DMS79 treated with DMSO at 0.1 percent for 48 hours (cell line): Measurements from ENCODE around the gene ITGA8.
"Not testable (repeated sequence)": the region's sequence is repeated elsewhere in the genome, so short reads cannot be mapped to it uniquely, and the experiment has no call there.

ENCODE experiments used
- DNase-seq: peaks from one replicate; lab custom pipeline; 2025; lab: John Stamatoyannopoulos, UW

Gene ITGA8

GRCh38 chr10:15557168-15557567 lies 162.6 kb downstream of the ITGA8 start:
- DNase-seq = not testable (repeated sequence)

GRCh38 chr10:15550950-15551349 lies 168.8 kb downstream of the ITGA8 start:
- DNase-seq = no peak

- DNase-seq = no peak
Observed at GRCh38 chr10:15548331-15548730, 171.4 kb downstream of the ITGA8 start.

- no peak for DNase-seq
Observed at GRCh38 chr10:15546606-15547005, 173.1 kb downstream of the ITGA8 start.

- no peak for DNase-seq
Observed at GRCh38 chr10:15545884-15546283, 173.8 kb downstream of the ITGA8 start.

- DNase-seq = no peak
Observed at GRCh38 chr10:15545266-15545665, 174.5 kb downstream of the ITGA8 start.

- DNase-seq = no peak
Observed at GRCh38 chr10:15543994-15544393, 175.7 kb downstream of the ITGA8 start.

GRCh38 chr10:15542817-15543216 lies 176.9 kb downstream of the ITGA8 start:
- no peak for DNase-seq

- no peak for DNase-seq
Observed at GRCh38 chr10:15541376-15541775, 178.3 kb downstream of the ITGA8 start.

GRCh38 chr10:15540727-15541126 lies 179.0 kb downstream of the ITGA8 start:
- DNase-seq = no peak

GRCh38 chr10:15539262-15539661 lies 180.5 kb downstream of the ITGA8 start:
- no peak for DNase-seq

- not testable (repeated sequence) for DNase-seq
Observed at GRCh38 chr10:15534928-15535538, 184.7 kb downstream of the ITGA8 start.

GRCh38 chr10:15531927-15532722 lies 187.6 kb downstream of the ITGA8 start:
- DNase-seq = no peak

- DNase-seq = no peak
Observed at GRCh38 chr10:15528859-15529239, 190.9 kb downstream of the ITGA8 start.

- no peak for DNase-seq
Observed at GRCh38 chr10:15526754-15527153, 193.0 kb downstream of the ITGA8 start.

GRCh38 chr10:15521328-15521903 lies 198.3 kb downstream of the ITGA8 start:
- DNase-seq = no peak

- DNase-seq = no peak
Observed at GRCh38 chr10:15518250-15518649, 201.5 kb downstream of the ITGA8 start.

- DNase-seq = no peak
Observed at GRCh38 chr10:15516256-15517085, 203.3 kb downstream of the ITGA8 start.

GRCh38 chr10:15515202-15515601 lies 204.5 kb downstream of the ITGA8 start:
- no peak for DNase-seq

- no peak for DNase-seq
Observed at GRCh38 chr10:15510963-15511362, 208.8 kb downstream of the ITGA8 start.

GRCh38 chr10:15505329-15505728 lies 214.4 kb downstream of the ITGA8 start:
- no peak for DNase-seq

GRCh38 chr10:15504101-15504840 lies 215.5 kb downstream of the ITGA8 start:
- DNase-seq = no peak
